ENCODE measurements around the gene ALG14. TPM values are rescaled to one million over a fixed set of nuclear protein-coding genes. Genes with fewer than 3 reads are reported as not detected.
"Not testable (repeated sequence)": the region's sequence is repeated elsewhere in the genome, so short reads cannot be mapped to it uniquely, and the experiment has no call there.

The ALG14 gene
- total RNA-seq, 1 experiment from 2014 or later = 2.2 TPM

DNA sequence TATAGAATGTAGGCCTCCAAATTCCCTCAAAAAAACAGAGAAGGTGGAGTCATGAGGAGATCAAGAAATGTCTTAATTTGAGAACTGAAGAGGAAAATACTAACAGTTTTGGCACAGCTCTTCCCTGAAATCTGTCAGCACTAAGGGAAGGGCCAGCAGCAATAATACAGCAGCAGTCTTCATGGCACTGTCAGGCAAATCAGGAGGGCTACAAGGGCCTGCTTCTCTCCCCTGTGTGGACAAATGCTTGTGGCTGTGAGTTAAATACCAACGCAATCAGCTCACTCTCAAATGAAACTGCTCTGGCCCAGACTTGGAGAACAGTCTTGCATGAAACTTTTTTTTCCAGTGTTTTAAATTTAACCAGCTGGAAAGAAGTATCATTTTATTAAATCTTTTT is 125.3 kb downstream of the ALG14 start:
- H3K4me3 ChIP-seq (ENCODE audit: low read length) = no peak overlapping the region
- no peaks in the 10 kb centered on the region for H3K36me3 ChIP-seq (ENCODE audit: insufficient read depth, low read length)
- H3K27me3 ChIP-seq (ENCODE audit: low read length) = no peaks in the 10 kb centered on the region
- no peak overlapping the region for H3K4me2 ChIP-seq (ENCODE audit: low read depth, low read length, poor library complexity, severe bottlenecking)
- no peaks in the 10 kb centered on the region for H3K79me2 ChIP-seq (ENCODE audit: low read length)
- no peaks in the 10 kb centered on the region for H4K20me1 ChIP-seq (ENCODE audit: insufficient read depth, low read depth, low read length)
- H3K27ac ChIP-seq (ENCODE audit: low read length) = no peak overlapping the region
- H3K9ac ChIP-seq (ENCODE audit: low read length) = no peak overlapping the region
- H3K9me2 ChIP-seq (replicated peaks; ENCODE audit: insufficient read depth, low read length) = no peaks in the 10 kb centered on the region
- H3K4me1 ChIP-seq (ENCODE audit: low read length) = no peaks in the 10 kb centered on the region
- no peak overlapping the region for H2AFZ ChIP-seq (ENCODE audit: low read length)
- DNase-seq = no peak
- H3K9me3 ChIP-seq (ENCODE audit: low read length) = no peaks in the 10 kb centered on the region

DNA sequence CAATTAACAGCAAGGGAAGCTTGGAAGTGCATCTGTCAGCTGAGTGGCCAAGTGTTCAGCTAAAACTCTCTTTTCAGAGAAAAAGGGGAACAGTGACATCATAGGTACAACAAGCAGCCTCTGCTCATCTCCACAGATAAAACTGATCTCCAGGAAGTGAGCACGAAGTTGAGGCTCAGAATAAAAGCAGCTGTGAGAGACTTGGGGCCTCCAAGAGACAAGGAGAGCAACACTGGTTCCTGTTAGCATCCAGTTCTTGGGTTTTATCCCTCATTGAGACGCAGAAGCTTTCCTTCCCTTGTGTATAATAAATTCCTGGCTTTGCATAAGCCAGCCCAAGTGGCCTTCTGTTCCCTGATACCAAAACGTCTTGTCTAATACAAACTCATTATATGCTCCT is 125.9 kb downstream of the ALG14 start:
- Histone ChIP-seq H3K4me3 (ENCODE audit: low read length) (no peak overlapping the region), H2AFZ (ENCODE audit: low read length) (no peak overlapping the region), H3K9ac (ENCODE audit: low read length) (no peak overlapping the region), H3K36me3 (ENCODE audit: insufficient read depth, low read length) (no peaks in the 10 kb centered on the region), H3K27ac (ENCODE audit: low read length) (no peak overlapping the region), H3K27me3 (ENCODE audit: low read length) (no peaks in the 10 kb centered on the region), H3K9me3 (ENCODE audit: low read length) (no peaks in the 10 kb centered on the region), H3K4me2 (ENCODE audit: low read depth, low read length, poor library complexity, severe bottlenecking) (no peak overlapping the region), H3K9me2 (replicated peaks; ENCODE audit: insufficient read depth, low read length) (no peaks in the 10 kb centered on the region), H4K20me1 (ENCODE audit: insufficient read depth, low read depth, low read length) (no peaks in the 10 kb centered on the region), H3K4me1 (ENCODE audit: low read length) (no peaks in the 10 kb centered on the region), H3K79me2 (ENCODE audit: low read length) (no peaks in the 10 kb centered on the region)
- no peak for DNase-seq

DNA sequence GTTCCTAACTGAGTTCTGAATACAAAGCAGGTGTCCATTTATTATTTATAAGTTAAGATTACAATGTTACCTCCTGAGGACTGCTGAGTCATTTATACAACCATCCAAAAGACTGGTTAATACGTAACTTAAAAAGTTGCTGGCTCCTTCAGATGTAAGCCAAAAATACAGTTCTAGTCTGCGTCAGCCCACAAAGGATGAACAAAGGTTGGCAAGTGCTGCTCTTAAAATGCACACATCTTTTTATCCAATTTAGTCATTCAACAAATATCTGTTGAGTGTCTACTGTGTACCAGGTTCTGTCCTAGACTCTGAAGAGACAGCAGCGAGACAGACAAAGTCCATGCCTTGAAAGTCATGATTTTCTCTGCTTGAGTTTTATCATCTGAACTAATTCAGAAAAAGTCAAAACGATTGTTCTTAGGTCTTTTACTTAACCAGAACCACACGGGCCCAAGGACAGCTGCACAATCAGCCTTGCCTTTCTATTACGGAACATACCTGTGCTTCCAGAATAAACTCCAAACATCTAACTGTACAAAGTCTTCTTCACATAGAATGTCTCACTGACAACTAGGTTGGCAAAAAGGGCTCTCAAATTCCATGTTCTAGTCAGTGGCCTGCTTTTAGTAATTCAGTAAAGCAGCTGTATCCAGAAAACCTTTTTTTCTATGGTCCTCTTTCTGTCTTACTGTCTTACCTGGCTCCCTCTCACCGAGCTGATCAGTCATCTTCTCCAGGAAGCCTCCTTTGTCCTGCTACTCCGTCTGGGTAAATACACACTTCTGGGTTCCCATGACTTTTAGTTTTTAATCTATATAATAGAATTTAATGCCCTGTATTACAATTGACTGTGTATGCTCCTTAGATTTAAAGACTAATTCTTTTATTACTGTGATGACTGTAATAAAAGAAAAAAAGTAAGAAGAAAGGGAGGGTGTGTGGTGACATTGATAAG is 130.3 kb downstream of the ALG14 start:
- H3K9me2 ChIP-seq (replicated peaks; ENCODE audit: insufficient read depth, low read length) = no peaks in the 10 kb centered on the region
- no peak overlapping the region for H3K4me3 ChIP-seq (ENCODE audit: low read length)
- no peaks in the 10 kb centered on the region for H3K9me3 ChIP-seq (ENCODE audit: low read length)
- H3K4me1 ChIP-seq (ENCODE audit: low read length) = no peaks in the 10 kb centered on the region
- no peak overlapping the region for H3K4me2 ChIP-seq (ENCODE audit: low read depth, low read length, poor library complexity, severe bottlenecking)
- H3K36me3 ChIP-seq (ENCODE audit: insufficient read depth, low read length) = no peaks in the 10 kb centered on the region
- H3K9ac ChIP-seq (ENCODE audit: low read length) = no peak overlapping the region
- H2AFZ ChIP-seq (ENCODE audit: low read length) = no peak overlapping the region
- H4K20me1 ChIP-seq (ENCODE audit: insufficient read depth, low read depth, low read length) = no peaks in the 10 kb centered on the region
- H3K27me3 ChIP-seq (ENCODE audit: low read length) = no peaks in the 10 kb centered on the region
- no peak overlapping the region for H3K27ac ChIP-seq (ENCODE audit: low read length)
- no peak for DNase-seq
- H3K79me2 ChIP-seq (ENCODE audit: low read length) = no peaks in the 10 kb centered on the region

DNA sequence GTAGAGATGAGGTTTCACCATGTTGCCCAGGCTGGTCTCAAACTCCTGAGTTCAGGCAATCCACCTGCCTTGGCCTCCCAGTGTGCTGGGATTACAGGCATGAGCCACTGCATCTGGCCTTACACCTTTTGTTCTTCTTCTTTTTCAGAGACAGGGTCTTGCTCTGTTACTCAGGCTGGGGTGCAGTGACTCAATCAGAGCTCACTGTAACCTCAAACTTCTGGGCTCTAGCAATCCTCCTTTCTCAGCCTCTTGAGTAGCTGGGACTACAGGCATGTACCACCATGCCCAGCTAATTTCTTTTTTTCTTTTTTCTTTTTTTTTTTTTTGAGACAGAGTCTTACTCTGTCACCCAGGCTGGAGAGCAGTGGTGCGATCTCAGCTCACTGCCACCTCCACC is 131.3 kb downstream of the ALG14 start:
- H2AFZ ChIP-seq (ENCODE audit: low read length); DNase-seq; H3K36me3 ChIP-seq (ENCODE audit: insufficient read depth, low read length); H4K20me1 ChIP-seq (ENCODE audit: insufficient read depth, low read depth, low read length); H3K9ac ChIP-seq (ENCODE audit: low read length); H3K9me3 ChIP-seq (ENCODE audit: low read length); H3K27me3 ChIP-seq (ENCODE audit: low read length); H3K4me1 ChIP-seq (ENCODE audit: low read length); H3K27ac ChIP-seq (ENCODE audit: low read length); H3K9me2 ChIP-seq (replicated peaks; ENCODE audit: insufficient read depth, low read length); H3K4me2 ChIP-seq (ENCODE audit: low read depth, low read length, poor library complexity, severe bottlenecking); H3K4me3 ChIP-seq (ENCODE audit: low read length); H3K79me2 ChIP-seq (ENCODE audit: low read length): not testable (repeated sequence)

GRCh38 chr1:94940738-94941137 is 132.0 kb downstream of the ALG14 start:
- Histone ChIP-seq H3K9me2 (replicated peaks; ENCODE audit: insufficient read depth, low read length) (no peaks in the 10 kb centered on the region), H3K4me3 (ENCODE audit: low read length) (no peak overlapping the region), H3K4me2 (ENCODE audit: low read depth, low read length, poor library complexity, severe bottlenecking) (no peak overlapping the region), H3K9ac (ENCODE audit: low read length) (no peak overlapping the region), H3K9me3 (ENCODE audit: low read length) (no peaks in the 10 kb centered on the region), H4K20me1 (ENCODE audit: insufficient read depth, low read depth, low read length) (no peaks in the 10 kb centered on the region), H3K27me3 (ENCODE audit: low read length) (no peaks in the 10 kb centered on the region), H2AFZ (ENCODE audit: low read length) (no peak overlapping the region), H3K4me1 (ENCODE audit: low read length) (no peaks in the 10 kb centered on the region), H3K27ac (ENCODE audit: low read length) (no peak overlapping the region), H3K36me3 (ENCODE audit: insufficient read depth, low read length) (no peaks in the 10 kb centered on the region), H3K79me2 (ENCODE audit: low read length) (no peaks in the 10 kb centered on the region)
- DNase-seq = no peak

GRCh38 chr1:94937820-94938219 is 134.9 kb downstream of the ALG14 start:
- H2AFZ ChIP-seq (ENCODE audit: low read length) = no peak overlapping the region

DNA sequence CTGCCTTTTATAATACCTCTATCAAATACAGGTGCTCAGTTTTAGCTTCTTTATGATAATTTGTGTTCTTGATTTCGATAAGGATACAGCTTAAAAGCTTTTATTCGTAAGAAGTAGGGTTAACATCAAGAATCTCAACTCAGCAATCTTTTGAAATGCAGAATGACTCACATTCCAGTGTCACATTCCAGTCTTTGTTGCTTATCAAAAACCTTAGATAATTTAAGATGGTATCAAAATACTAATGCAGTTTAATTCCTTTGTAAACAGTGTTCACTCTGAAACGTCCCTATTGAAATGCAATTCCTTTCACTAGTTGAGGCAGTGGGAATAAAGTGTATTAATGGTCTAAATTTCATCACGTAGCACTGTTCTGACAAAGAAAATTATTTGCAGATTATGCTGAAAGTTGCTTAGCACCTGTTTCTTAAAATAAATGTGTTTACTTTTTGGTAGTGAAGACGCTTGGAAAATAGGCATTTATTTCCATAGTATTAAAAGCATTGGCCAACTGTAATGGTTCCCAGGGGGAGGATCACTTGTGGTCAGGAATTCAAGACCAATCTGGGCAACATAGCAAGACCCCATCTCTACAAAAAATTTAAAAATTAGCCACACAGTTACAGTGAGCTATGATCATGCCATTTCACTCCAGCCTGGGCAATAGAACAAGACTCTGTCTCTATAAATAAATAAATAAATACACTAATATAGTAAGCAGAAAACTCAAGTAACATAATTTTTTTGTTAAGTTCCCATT is 135.7 kb downstream of the ALG14 start:
- H2AFZ ChIP-seq (ENCODE audit: low read length) = no peak overlapping the region
- no peaks in the 10 kb centered on the region for H3K4me1 ChIP-seq (ENCODE audit: low read length)
- no peak overlapping the region for H3K27ac ChIP-seq (ENCODE audit: low read length)
- no peak overlapping the region for H3K4me2 ChIP-seq (ENCODE audit: low read depth, low read length, poor library complexity, severe bottlenecking)
- no peak overlapping the region for H3K4me3 ChIP-seq (ENCODE audit: low read length)
- no peak for DNase-seq
- no peaks in the 10 kb centered on the region for H3K27me3 ChIP-seq (ENCODE audit: low read length)
- H3K9me2 ChIP-seq (replicated peaks; ENCODE audit: insufficient read depth, low read length) = no peaks in the 10 kb centered on the region
- H3K9me3 ChIP-seq (ENCODE audit: low read length) = no peaks in the 10 kb centered on the region
- H3K79me2 ChIP-seq (ENCODE audit: low read length) = no peaks in the 10 kb centered on the region
- H4K20me1 ChIP-seq (ENCODE audit: insufficient read depth, low read depth, low read length) = no peaks in the 10 kb centered on the region
- H3K9ac ChIP-seq (ENCODE audit: low read length) = no peak overlapping the region
- no peaks in the 10 kb centered on the region for H3K36me3 ChIP-seq (ENCODE audit: insufficient read depth, low read length)

More at GRCh38 chr1:94937820-94938219, 134.9 kb downstream of the ALG14 start:
- no peaks in the 10 kb centered on the region for H3K79me2 ChIP-seq (ENCODE audit: low read length)
- no peaks in the 10 kb centered on the region for H3K36me3 ChIP-seq (ENCODE audit: insufficient read depth, low read length)
- no peak for DNase-seq
- no peaks in the 10 kb centered on the region for H3K4me1 ChIP-seq (ENCODE audit: low read length)
- no peaks in the 10 kb centered on the region for H3K27me3 ChIP-seq (ENCODE audit: low read length)
- no peak overlapping the region for H3K9ac ChIP-seq (ENCODE audit: low read length)
- no peak overlapping the region for H3K4me3 ChIP-seq (ENCODE audit: low read length)
- H3K9me3 ChIP-seq (ENCODE audit: low read length) = no peaks in the 10 kb centered on the region
- no peak overlapping the region for H3K4me2 ChIP-seq (ENCODE audit: low read depth, low read length, poor library complexity, severe bottlenecking)
- no peaks in the 10 kb centered on the region for H3K9me2 ChIP-seq (replicated peaks; ENCODE audit: insufficient read depth, low read length)
- no peaks in the 10 kb centered on the region for H4K20me1 ChIP-seq (ENCODE audit: insufficient read depth, low read depth, low read length)
- H3K27ac ChIP-seq (ENCODE audit: low read length) = no peak overlapping the region

- Histone ChIP-seq H3K4me3 (ENCODE audit: low read length) (no peak overlapping the region), H3K9ac (ENCODE audit: low read length) (no peak overlapping the region), H3K36me3 (ENCODE audit: insufficient read depth, low read length) (no peaks in the 10 kb centered on the region), H3K4me1 (ENCODE audit: low read length) (no peaks in the 10 kb centered on the region), H3K27me3 (ENCODE audit: low read length) (no peaks in the 10 kb centered on the region), H2AFZ (ENCODE audit: low read length) (no peak overlapping the region), H4K20me1 (ENCODE audit: insufficient read depth, low read depth, low read length) (no peaks in the 10 kb centered on the region), H3K9me3 (ENCODE audit: low read length) (no peaks in the 10 kb centered on the region), H3K27ac (ENCODE audit: low read length) (no peak overlapping the region), H3K4me2 (ENCODE audit: low read depth, low read length, poor library complexity, severe bottlenecking) (no peak overlapping the region), H3K9me2 (replicated peaks; ENCODE audit: insufficient read depth, low read length) (no peaks in the 10 kb centered on the region), H3K79me2 (ENCODE audit: low read length) (no peaks in the 10 kb centered on the region)
- no peak for DNase-seq
Measured at GRCh38 chr1:94935476-94935875, 137.3 kb downstream of the ALG14 start.
